IMR-90 (cell line): Measurements from ENCODE around the gene MYH10. TPM values are rescaled to one million over a fixed set of nuclear protein-coding genes. Genes with fewer than 3 reads are reported as not detected.

Experiments
- ATAC-seq: fragments of 200-7000 bp; cut with Tn5 transposase; 2 replicates; pipeline ENCODE4 v1.9.1; 2020; ENCODE audit warnings: low read depth, mild to moderate bottlenecking, moderate library complexity
- BruUV-seq: library from RNA; stranded (reverse); fragments of 400-500 nt; replicated peaks from 2 replicates; lab custom pipeline; 2021; lab: Mats Ljungman, UMichigan
- CTCF ChIA-PET: fragments of 300-600 bp; formaldehyde crosslinking; extraction: SDS; loops from one replicate; lab custom pipeline; 2021; ENCODE audit warnings: antibody characterized with exemption; lab: Yijun Ruan, JAX
- POLR2A ChIA-PET: fragments of 300-600 bp; sonication (Branson Sonifier 250); formaldehyde crosslinking; loops from one replicate; lab custom pipeline; 2022; ENCODE audit warnings: antibody characterized with exemption; ENCODE audit not compliant: unreplicated experiment; lab: Charles Lee
- DNase-seq: peaks from one replicate; pipeline ENCODE4 v3.0.0; 2013
- H2AFZ ChIP-seq: replicated peaks from 2 replicates; pipeline ENCODE3; 2013; ENCODE audit warnings: low read length, mild to moderate bottlenecking; ENCODE audit not compliant: poor library complexity
- H2AK5ac ChIP-seq: 2 replicates; pipeline ENCODE4 v1.6.1; 2013; ENCODE audit warnings: low read depth, low read length, inconsistent platforms
- H2AK9ac ChIP-seq: replicated peaks from 2 replicates; pipeline ENCODE3; 2013; ENCODE audit warnings: mild to moderate bottlenecking, low read depth, low read length, moderate library complexity; ENCODE audit not compliant: poor library complexity
- H2BK120ac ChIP-seq: 2 replicates; pipeline ENCODE4 v1.6.1; 2013; ENCODE audit warnings: low read depth, low read length, inconsistent platforms
- H2BK15ac ChIP-seq: 3 replicates; pipeline ENCODE4 v1.6.1; 2013; ENCODE audit warnings: low read depth, low read length, inconsistent platforms
- H2BK20ac ChIP-seq: 2 replicates; pipeline ENCODE4 v1.6.1; 2013; ENCODE audit warnings: low read depth, mild to moderate bottlenecking, inconsistent platforms, low read length, moderate library complexity
- H2BK5ac ChIP-seq: 2 replicates; pipeline ENCODE4 v1.6.1; 2013; ENCODE audit warnings: mild to moderate bottlenecking, low read depth, low read length, inconsistent platforms; ENCODE audit not compliant: poor library complexity, severe bottlenecking
- H3K14ac ChIP-seq: replicated peaks from 2 replicates; pipeline ENCODE4 v1.6.1; 2013; ENCODE audit warnings: low read depth, low read length, inconsistent platforms
- H3K18ac ChIP-seq: 2 replicates; pipeline ENCODE4 v1.6.1; 2013; ENCODE audit warnings: low read depth, low read length, control low read depth
- H3K23ac ChIP-seq: 2 replicates; pipeline ENCODE4 v1.6.1; 2013; ENCODE audit warnings: low read depth, low read length, inconsistent platforms
- H3K27ac ChIP-seq: 2 replicates; pipeline ENCODE4 v1.5.1; 2013; ENCODE audit warnings: mild to moderate bottlenecking, control low read depth, low read length; ENCODE audit not compliant: insufficient read depth
- H3K27me3 ChIP-seq: 2 replicates; pipeline ENCODE4 v1.6.1; 2013; ENCODE audit warnings: low read length; ENCODE audit not compliant: control insufficient read depth, insufficient read depth
- H3K36me3 ChIP-seq: 2 replicates; pipeline ENCODE4 v1.6.1; 2013; ENCODE audit warnings: low read length, mixed read lengths; ENCODE audit not compliant: control insufficient read depth, insufficient read depth
- H3K4ac ChIP-seq: 2 replicates; pipeline ENCODE4 v1.6.1; 2013; ENCODE audit warnings: low read depth, low read length, inconsistent platforms
- H3K4me1 ChIP-seq: 2 replicates; pipeline ENCODE4 v1.6.1; 2013; ENCODE audit warnings: low read length, mixed read lengths; ENCODE audit not compliant: control insufficient read depth, insufficient read depth
- H3K4me2 ChIP-seq: 2 replicates; pipeline ENCODE4 v1.6.1; 2013; ENCODE audit warnings: low read depth, mild to moderate bottlenecking, control low read depth, low read length, moderate library complexity
- H3K4me3 ChIP-seq: 2 replicates; pipeline ENCODE4 v1.5.1; 2013; ENCODE audit warnings: low read depth, mild to moderate bottlenecking, control low read depth, low read length, moderate library complexity; ENCODE audit not compliant: insufficient read depth
- H3K56ac ChIP-seq: 2 replicates; pipeline ENCODE4 v1.6.1; 2013; ENCODE audit warnings: low read length, inconsistent platforms; ENCODE audit not compliant: insufficient read depth; ENCODE audit errors: extremely low read depth
- H3K79me1 ChIP-seq, 2 experiments: 2 replicates each; pipeline ENCODE4 v1.6.1; 2013; ENCODE audit warnings: low read length in 2 of 2, inconsistent platforms in 1 of 2, low read depth in 1 of 2
- H3K9ac ChIP-seq: 2 replicates; pipeline ENCODE4 v1.6.1; 2013; ENCODE audit warnings: low read depth, low read length, control low read depth
- H3K9me1 ChIP-seq: 2 replicates; pipeline ENCODE4 v1.6.1; 2013; ENCODE audit warnings: low read length, inconsistent platforms; ENCODE audit not compliant: insufficient read depth
- H3K9me3 ChIP-seq: 2 replicates; pipeline ENCODE4 v1.6.1; 2013; ENCODE audit warnings: low read length; ENCODE audit not compliant: control insufficient read depth, insufficient read depth
- H4K20me1 ChIP-seq: 2 replicates; pipeline ENCODE4 v1.6.1; 2013; ENCODE audit warnings: low read length, inconsistent platforms; ENCODE audit not compliant: insufficient read depth
- H4K5ac ChIP-seq: 2 replicates; pipeline ENCODE4 v1.6.1; 2013; ENCODE audit warnings: mild to moderate bottlenecking, low read depth, low read length, control low read depth
- H4K8ac ChIP-seq, 2 experiments: 2 replicates each; pipeline ENCODE4 v1.6.1; 2013; ENCODE audit warnings: low read depth in 2 of 2, low read length in 2 of 2, control low read depth in 1 of 2, inconsistent platforms in 1 of 2
- H4K91ac ChIP-seq: 2 replicates; pipeline ENCODE4 v1.6.1; 2013; ENCODE audit warnings: low read depth, low read length, inconsistent platforms; ENCODE audit not compliant: insufficient read depth
- CEBPB ChIP-seq: IDR thresholded peaks from 2 replicates; pipeline ENCODE4 v1.6.1; 2012; ENCODE audit warnings: low read depth, low read length, improper control_type of control experiment
- CHD1 ChIP-seq: IDR thresholded peaks from 2 replicates; pipeline ENCODE4 v1.6.1; 2012; ENCODE audit warnings: low read depth, low read length, improper control_type of control experiment
- FOS ChIP-seq: fragments of 150-350 bp; IDR thresholded peaks from 2 replicates; pipeline ENCODE4 v1.6.1; 2016; ENCODE audit warnings: low read depth, low read length
- MAZ ChIP-seq: IDR thresholded peaks from 2 replicates; pipeline ENCODE4 v1.6.1; 2012; ENCODE audit warnings: low read depth, mild to moderate bottlenecking, low read length, improper control_type of control experiment, moderate library complexity, borderline replicate concordance
- MXI1 ChIP-seq: IDR thresholded peaks from 2 replicates; pipeline ENCODE4 v1.6.1; 2012; ENCODE audit warnings: low read depth, mild to moderate bottlenecking, low read length, moderate library complexity, borderline replicate concordance
- NFE2L2 ChIP-seq: fragments of 150-350 bp; IDR thresholded peaks from 2 replicates; pipeline ENCODE4 v1.6.1; 2016; ENCODE audit warnings: low read depth, mild to moderate bottlenecking, low read length
- POLR2A ChIP-seq: IDR thresholded peaks from 2 replicates; pipeline ENCODE4 v1.6.1; 2012; ENCODE audit warnings: mild to moderate bottlenecking, low read depth, low read length
- RAD21 ChIP-seq: IDR thresholded peaks from 2 replicates; pipeline ENCODE4 v1.6.1; 2012; ENCODE audit warnings: low read length, improper control_type of control experiment
- RCOR1 ChIP-seq: IDR thresholded peaks from 2 replicates; pipeline ENCODE4 v1.6.1; 2012; ENCODE audit warnings: mild to moderate bottlenecking, low read length, improper control_type of control experiment; ENCODE audit not compliant: insufficient replicate concordance
- RFX5 ChIP-seq: IDR thresholded peaks from 2 replicates; pipeline ENCODE4 v1.8.0; 2012; ENCODE audit warnings: low read depth, mild to moderate bottlenecking, low read length, moderate library complexity
- SMC3 ChIP-seq: fragments of 150-350 bp; IDR thresholded peaks from 2 replicates; pipeline ENCODE4 v1.6.1; 2016; ENCODE audit warnings: low read depth, mild to moderate bottlenecking, antibody characterized with exemption, low read length, moderate library complexity
- WGBS, 2 experiments: methylation state at CpG; one replicate each; pipeline versions ENCODE4 v1.1.5 to v1.1.7; 2013; ENCODE audit warnings: missing lambda C conversion rate in 2 of 2; ENCODE audit not compliant: insufficient read length in 1 of 2; ENCODE audit errors: extremely low coverage in 2 of 2; 5-methylcytosine and 5-hydroxymethylcytosine counted together
- dilution Hi-C: fragments of 300-500 bp; cut with HindIII; formaldehyde crosslinking; loops from one replicate; pipeline ENCODE4 v1.14.3; 2018; ENCODE audit warnings: low sequenced_read_pairs; ENCODE audit not compliant: unreplicated experiment
- in situ Hi-C: fragments of 300-500 bp; cut with MboI; formaldehyde crosslinking; loops from 3 replicates; pipeline ENCODE4 v1.14.3; 2019; ENCODE audit warnings: low sequenced_read_pairs, inconsistent platforms, mixed read lengths
- intact Hi-C: fragments of 100-400 bp; cut with micrococcal nuclease; formaldehyde crosslinking; loops from 2 replicates; pipeline ENCODE4 v1.10.0; 2022
- polyA plus RNA-seq, 3 experiments: library from polyadenylated mRNA; depleted of rRNA; stranded (reverse); fragments of >200 nt; gene quantifications; 2 replicates each; pipeline ENCODE4 v1.2.3, GENCODE V29; 2012; ENCODE audit warnings: low replicate concordance in 1 of 3
- total RNA-seq: library from RNA; depleted of rRNA; stranded (reverse); fragments of >200 nt; gene quantifications from 2 replicates; pipeline ENCODE4 v1.2.3, GENCODE V29; 2012
- TF ChIP-seq, protein P1 (sequence below): conservative IDR thresholded peaks from 2 replicates; pipeline ENCODE4 v1.5.1; 2012; ENCODE audit warnings: mild to moderate bottlenecking, low read depth, low read length, improper control_type of control experiment
- TF ChIP-seq, protein P2 (sequence below): fragments of 150-350 bp; IDR thresholded peaks from 2 replicates; pipeline ENCODE4 v1.6.1; 2017; ENCODE audit warnings: mild to moderate bottlenecking, antibody characterized with exemption, low read length, low read depth

MYH10 gene
- total and polyA plus RNA-seq, 2 of the 4 experiments (the other 2 are of a cell fraction) = 71.2 to 95.2 TPM

DNA sequence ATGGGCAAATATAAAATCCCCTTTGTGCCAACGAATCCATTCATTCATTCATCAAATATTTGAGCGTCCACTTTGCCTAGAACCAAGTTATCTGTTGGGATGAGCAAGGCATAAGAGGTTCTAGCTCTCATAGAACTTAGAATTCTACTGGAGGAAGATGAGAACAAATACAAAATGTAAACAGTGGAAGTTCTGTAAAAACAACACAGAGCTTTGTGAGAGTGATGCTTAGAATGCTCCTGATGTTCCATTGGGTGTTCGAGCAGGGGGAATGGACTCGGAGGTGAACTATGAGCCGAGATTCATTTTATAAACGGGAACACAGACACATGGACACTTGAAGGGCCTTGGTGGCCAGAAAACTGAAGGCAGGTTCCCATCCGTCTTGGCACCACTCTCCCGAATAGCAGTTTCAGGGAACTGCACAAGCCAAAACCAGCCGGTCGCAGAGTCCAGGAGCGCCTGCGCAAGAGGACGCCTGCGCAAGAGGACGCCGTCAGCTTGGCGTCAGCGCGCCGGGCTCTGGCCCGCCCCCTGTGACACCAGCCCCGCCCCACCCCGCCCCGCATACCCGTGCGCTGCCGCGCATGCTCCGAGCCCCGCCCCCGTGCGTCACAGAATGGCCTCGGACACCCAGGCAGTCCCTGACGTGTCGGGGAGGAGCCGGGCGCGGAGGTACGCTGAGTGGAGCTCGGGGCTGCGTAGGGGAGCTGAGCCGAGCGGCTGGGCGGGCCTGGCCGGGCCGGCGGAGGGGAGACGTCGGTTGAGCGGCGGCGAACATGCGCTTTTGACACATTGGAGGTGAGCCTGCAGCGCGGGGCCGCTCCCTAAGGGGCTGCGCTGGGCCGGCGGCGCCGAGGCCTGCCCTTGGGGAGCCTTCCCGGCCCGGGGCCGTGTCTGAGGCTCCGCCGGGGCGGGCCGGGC, 195.0 kb downstream of the MYH10 start, which contains the start of gene NDEL1:
TSS of gene NDEL1 (plus strand) at position 640 of the 924 bp plus-strand sequence. CDS start 8,388 bp downstream, outside the sequence.
- no peaks in the 10 kb centered on the region for H3K27me3 ChIP-seq
- H3K9ac ChIP-seq = peak within 1 kb of the TSS; percentile 95
- WGBS, 2 experiments = 0% methylated on average over 41 of the region's 68 CpGs; no CpG with 5 or more reads in 1 of the 2 experiments
- H2AFZ ChIP-seq = peak within 1 kb of the TSS; percentile 95
- peak within 1 kb of the TSS; percentile 33 for H3K18ac ChIP-seq
- no peaks in the 10 kb centered on the region for H3K4me1 ChIP-seq
- H2BK15ac ChIP-seq = 0 out of 3 replicates have a peak within 1 kb of the TSS, but pooled peaks have one; percentile 12
- H4K8ac ChIP-seq = peak within 1 kb of the TSS; percentile 72 to 90
- peak within 1 kb of the TSS; percentile 98 for H2AK9ac ChIP-seq
- intact Hi-C loops = loop anchor here (1.0 kb wide), 1 partner anchor 52 kb away; the partner anchor contains the start of gene RPL26
- H3K9me1 ChIP-seq = peaks cover 2% of the 10 kb centered on the region; the same call in 1 of the 2 replicates
- 0 out of 2 replicates have a peak within 1 kb of the TSS, but pooled peaks have one; percentile 6 for H2BK120ac ChIP-seq
- ATAC-seq (peak; percentile 97), DNase-seq (peak; percentile 97)
- BruUV-seq = no TSS peak
- H3K56ac ChIP-seq = peak within 1 kb of the TSS; percentile 87
- H3K4me3 ChIP-seq = peak within 1 kb of the TSS; percentile 77
- H4K20me1 ChIP-seq = peaks cover 42% of the 10 kb centered on the region
- peak within 1 kb of the TSS; percentile 90 for H3K27ac ChIP-seq
- H3K79me1 ChIP-seq = peaks cover 0 to 18% of the 10 kb centered on the region in 2 experiments; a peak in 2 of 4 replicates
- H4K5ac ChIP-seq = peak within 1 kb of the TSS; percentile 84
- peak within 1 kb of the TSS; percentile 85 for H3K14ac ChIP-seq
- peak within 1 kb of the TSS; percentile 89 for H3K4me2 ChIP-seq
- dilution Hi-C loops = no loop called here
- H3K36me3 ChIP-seq = peaks cover 5% of the 10 kb centered on the region
- ChIA-PET CTCF (interaction anchor here (0.5 to 1.2 kb wide), 2 partner anchors 25 to 46 kb away, joined by 5 to 7 read pairs; no protein-coding TSS in a partner anchor), POLR2A (interaction anchor here (0.6 to 1.1 kb wide), 2 partner anchors 15 to 43 kb away, joined by 4 to 6 read pairs; no protein-coding TSS in a partner anchor)
- in situ Hi-C loops = no loop called here
- H3K23ac ChIP-seq = peak within 1 kb of the TSS; percentile 90
- peak within 1 kb of the TSS; percentile 65 for H2AK5ac ChIP-seq
- H3K9me3 ChIP-seq = no peaks in the 10 kb centered on the region
- H2BK5ac ChIP-seq = peak within 1 kb of the TSS; percentile 82
- H4K91ac ChIP-seq = peak within 1 kb of the TSS; percentile 78
- no peak within 1 kb of the TSS for H2BK20ac ChIP-seq
- peak within 1 kb of the TSS; percentile 82 for H3K4ac ChIP-seq
- TF ChIP-seq MAZ (peak; percentile 80; the same call in 1 of the 2 replicates), RFX5 (no peak), NFE2L2 (no peak), RCOR1 (no peak), CHD1 (no peak; the same call in 1 of the 2 replicates), CEBPB (peak; percentile 68), FOS (no peak), POLR2A (peak; percentile 98), MXI1 (peak; percentile 91; the same call in 1 of the 2 replicates), SMC3 (no peak), RAD21 (no peak)
- TF ChIP-seq, protein P1, sequence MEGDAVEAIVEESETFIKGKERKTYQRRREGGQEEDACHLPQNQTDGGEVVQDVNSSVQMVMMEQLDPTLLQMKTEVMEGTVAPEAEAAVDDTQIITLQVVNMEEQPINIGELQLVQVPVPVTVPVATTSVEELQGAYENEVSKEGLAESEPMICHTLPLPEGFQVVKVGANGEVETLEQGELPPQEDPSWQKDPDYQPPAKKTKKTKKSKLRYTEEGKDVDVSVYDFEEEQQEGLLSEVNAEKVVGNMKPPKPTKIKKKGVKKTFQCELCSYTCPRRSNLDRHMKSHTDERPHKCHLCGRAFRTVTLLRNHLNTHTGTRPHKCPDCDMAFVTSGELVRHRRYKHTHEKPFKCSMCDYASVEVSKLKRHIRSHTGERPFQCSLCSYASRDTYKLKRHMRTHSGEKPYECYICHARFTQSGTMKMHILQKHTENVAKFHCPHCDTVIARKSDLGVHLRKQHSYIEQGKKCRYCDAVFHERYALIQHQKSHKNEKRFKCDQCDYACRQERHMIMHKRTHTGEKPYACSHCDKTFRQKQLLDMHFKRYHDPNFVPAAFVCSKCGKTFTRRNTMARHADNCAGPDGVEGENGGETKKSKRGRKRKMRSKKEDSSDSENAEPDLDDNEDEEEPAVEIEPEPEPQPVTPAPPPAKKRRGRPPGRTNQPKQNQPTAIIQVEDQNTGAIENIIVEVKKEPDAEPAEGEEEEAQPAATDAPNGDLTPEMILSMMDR = no peak
- TF ChIP-seq, protein P2, sequence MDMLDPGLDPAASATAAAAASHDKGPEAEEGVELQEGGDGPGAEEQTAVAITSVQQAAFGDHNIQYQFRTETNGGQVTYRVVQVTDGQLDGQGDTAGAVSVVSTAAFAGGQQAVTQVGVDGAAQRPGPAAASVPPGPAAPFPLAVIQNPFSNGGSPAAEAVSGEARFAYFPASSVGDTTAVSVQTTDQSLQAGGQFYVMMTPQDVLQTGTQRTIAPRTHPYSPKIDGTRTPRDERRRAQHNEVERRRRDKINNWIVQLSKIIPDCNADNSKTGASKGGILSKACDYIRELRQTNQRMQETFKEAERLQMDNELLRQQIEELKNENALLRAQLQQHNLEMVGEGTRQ = peak; percentile 24; the same call in 1 of the 2 replicates
